ENCODE measurements around the gene C1QTNF6.
A peak's percentile ranks its signal among the peaks of the same experiment; 100 is the strongest.
"Not testable (repeated sequence)": the region's sequence is repeated elsewhere in the genome, so short reads cannot be mapped to it uniquely, and the experiment has no call there.

Gene C1QTNF6

DNA sequence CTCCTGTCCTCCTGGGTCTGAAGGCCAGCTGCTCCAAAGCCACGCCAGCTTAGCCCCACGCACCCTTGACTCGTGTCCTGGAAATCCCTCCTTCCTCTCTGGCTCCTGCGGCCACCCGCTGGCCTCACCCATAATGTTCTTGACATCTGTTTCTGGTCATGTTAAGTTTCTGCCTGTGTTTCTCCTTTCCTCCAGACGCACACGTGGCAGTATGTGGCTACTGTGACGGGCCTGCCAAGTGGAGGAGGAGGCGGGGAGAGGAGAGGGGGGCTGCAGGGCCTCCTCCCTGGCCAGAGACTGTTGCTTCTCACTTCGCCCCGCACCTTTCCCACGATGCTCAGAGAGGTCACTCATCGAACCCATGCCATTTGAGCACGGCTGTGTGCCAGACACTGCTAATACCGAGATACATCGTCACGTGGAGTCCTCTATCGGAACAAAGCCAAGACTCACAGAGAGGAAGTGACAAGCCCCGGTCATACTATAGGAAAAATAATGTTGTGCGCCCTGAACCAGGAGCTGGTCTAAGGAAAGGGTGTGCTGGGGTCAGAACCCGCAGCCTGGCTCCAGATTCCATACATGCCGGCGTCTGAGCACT is 11.5 kb downstream of the C1QTNF6 start:
- no peak for DNase-seq (ENCODE audit: low read depth in 2 of 2)

DNA sequence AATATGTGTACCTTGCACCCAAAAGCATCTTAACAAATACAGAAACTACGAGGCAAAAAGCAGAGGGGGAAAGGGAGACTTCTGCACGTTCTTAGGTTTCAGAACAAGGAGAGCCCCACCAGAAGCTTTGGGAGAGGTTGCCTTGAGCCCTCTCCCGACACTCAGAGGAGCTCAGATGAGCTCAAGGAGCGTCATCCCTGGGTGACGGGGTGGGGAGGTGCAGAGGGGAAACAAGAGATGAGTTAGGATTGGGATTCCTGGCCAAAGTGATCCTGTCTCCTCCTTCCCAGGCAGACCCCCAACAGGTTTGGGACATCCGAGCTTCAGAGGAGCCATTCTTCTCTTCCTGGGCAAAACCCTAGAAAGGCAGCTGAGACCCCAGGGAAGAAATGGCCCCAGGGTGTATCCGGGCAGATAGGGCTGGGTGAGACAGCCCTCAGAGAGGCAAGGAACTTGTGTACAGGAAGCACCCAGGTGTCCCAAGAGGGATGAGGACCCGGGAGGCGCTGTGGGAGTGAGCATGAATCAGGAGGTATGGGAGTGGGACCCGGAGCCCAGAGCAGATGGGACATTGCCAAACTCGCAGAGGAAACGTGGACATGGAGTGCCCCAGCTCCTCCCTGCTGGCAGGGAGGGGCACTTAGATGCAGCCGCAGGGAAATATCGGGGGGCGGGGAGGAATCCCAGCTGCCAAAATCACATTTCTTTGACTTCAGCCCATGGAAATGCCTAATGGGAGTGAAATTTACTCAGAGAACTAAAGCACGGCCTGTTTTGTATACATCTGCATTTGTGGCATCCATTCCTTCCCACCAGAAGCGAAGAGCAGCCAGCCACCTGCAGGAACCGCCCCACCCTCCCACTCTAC is 12.4 kb downstream of the C1QTNF6 start:
- no peak for DNase-seq (ENCODE audit: low read depth in 2 of 2)

- DNase-seq (ENCODE audit: low read depth in 2 of 2), result no peak
These were observed 13.1 kb downstream of the C1QTNF6 start for GRCh38 chr22:37174964-37175363.

GRCh38 chr22:37173709-37174108 is 14.3 kb downstream of the C1QTNF6 start:
- DNase-seq (ENCODE audit: low read depth in 2 of 2), result no peak

GRCh38 chr22:37172266-37173245 is 15.5 kb downstream of the C1QTNF6 start:
- no peak for DNase-seq (ENCODE audit: low read depth in 2 of 2)

DNA sequence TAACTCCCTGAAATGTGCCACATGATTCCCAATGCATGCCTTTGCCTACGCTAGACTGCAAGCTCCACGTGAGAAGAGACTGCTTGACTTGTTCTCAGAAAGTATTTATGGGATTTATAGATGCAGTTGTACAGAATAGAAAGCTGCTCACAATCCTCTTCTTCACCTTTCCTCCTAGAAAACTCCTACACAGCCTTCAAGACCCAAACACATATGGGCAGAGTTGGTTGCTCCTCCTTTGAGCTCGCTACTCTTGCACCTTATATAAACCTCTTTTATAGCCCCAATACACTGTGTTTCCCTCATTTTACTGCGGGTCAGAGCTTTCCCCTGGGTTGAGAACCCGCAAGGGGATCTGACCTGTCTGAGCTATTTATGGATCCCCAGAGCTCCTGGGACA is 16.4 kb downstream of the C1QTNF6 start:
- no peak for DNase-seq (ENCODE audit: low read depth in 2 of 2)

DNA sequence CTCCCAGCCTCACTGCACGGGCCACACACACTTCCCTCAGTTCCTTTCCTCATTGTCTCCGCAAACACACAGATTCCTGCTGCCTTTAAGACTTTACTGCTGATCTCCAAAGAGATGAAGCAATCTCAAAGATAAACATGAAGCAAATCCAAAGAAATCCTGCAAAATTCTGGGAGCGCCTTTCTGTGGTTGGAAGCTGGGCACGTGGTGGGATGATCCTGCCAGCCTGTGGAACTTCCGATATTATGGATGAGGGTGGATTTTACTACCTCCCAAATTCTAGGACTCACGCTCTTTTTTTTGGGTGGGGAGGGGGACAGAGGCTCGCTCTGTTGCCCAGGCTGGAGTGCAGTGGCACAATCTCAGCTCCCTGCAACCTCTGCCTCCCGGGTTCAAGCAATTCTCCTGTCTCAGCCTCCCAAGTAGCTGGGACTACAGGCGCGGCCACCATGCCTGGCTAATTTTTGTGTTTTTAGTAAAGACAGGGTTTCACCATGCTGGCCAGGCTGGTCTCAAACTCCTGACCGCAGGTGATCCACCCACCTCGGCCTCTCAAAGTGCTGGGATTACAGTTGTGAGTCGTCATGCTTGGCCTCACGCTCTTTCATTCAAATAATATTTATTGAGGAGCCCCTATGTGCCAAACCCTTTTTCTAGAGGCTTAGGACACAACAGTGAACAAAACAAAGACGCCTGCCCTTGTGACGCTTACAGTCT is 17.2 kb downstream of the C1QTNF6 start:
- not testable (repeated sequence) for DNase-seq (ENCODE audit: low read depth in 2 of 2)

DNA sequence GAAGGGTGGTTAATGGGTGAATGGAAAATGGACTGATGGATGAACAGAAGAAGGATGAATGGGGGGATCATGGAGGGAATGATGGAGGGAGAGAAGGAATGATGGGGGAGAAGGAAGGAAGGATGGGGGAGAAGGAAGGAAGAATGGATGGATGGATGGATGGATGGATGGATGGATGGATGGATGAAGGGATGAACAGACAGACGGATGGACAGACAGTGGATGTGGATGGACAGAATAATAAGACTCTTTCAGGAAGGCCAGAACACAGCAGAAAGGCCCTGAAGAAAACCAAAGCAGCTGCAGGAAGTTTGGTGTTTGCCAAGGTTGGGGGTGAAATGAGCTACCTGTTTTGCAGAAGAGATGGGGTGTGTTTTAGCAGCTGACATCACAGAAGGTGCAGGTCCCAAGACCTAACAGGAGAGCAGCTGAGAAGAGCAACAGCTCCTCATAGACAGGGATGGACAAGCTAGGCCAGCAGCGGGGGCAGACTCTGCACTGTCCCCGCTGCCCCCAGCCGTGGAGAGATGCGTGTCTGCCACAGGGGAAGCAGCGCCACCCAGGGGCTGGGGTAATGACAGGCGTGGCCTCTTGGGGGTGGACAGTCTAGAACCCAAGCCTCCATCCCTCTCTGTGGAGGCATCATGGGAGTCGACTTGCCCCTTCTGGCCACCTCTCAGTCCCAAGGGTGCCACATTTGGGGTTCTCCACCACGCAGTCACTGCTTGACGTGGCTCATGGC is 17.9 kb downstream of the C1QTNF6 start:
- DNase-seq (ENCODE audit: low read depth in 2 of 2), result no peak

DNA sequence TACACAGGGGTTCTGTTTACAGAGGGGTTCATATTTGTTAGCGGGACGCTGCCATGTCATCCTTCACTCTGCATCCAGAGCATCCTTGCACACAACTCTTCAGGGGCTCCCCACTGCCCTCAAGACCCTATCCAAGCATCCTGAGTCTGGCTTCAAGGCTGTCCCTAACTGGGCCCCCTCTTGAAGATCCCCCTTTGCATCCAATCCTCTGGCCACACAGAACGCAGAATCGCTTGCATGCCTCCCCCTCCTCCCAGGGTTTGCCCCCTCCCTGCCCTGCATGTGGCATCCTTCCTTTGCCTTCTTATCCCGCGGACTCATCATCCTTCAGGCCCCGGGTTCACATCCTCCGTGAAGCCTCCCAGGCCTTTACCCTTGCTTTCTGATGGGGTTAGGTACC is 18.6 kb downstream of the C1QTNF6 start:
- no peak for DNase-seq (ENCODE audit: low read depth in 2 of 2)

DNA sequence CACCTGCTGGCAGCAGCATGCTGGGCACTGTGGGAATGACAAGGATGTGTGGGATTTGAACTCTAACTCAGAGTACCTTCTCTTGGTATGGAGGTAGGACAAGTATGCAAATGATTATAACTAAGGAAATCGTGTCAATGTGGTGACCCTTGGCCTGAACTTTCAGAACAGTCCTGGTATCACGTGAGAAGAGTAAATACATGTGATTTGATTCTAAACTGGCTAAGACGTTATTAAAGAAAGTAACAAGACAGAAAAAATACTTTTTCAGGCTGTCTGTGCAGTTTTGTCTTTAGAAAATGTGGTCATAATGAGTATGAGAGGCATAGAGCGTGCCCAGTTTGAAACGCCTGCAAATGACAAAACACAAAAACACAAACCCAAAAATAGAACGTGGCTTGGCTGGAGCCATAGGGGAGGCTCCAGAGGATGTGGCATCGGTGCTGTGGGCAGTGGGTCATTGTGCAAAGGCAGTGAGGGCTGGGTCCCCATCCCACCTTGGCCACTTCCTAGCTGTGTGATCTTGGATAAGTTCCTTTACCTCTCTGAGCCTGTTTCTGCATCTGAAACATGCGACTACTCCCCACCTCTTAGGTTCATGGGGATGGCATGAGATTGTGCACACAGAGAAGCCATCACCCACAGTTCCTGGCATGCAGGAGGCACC is 19.9 kb downstream of the C1QTNF6 start:
- no peak for DNase-seq (ENCODE audit: low read depth in 2 of 2)

- DNase-seq (ENCODE audit: low read depth in 2 of 2), result no peak
These were observed 20.7 kb downstream of the C1QTNF6 start for GRCh38 chr22:37167176-37167980.

- peak; percentile 67 to 68 for DNase-seq (ENCODE audit: low read depth in 2 of 2)
These were observed 21.4 kb downstream of the C1QTNF6 start for GRCh38 chr22:37166675-37167066.

GRCh38 chr22:37165940-37166674 is 21.9 kb downstream of the C1QTNF6 start:
- DNase-seq (ENCODE audit: low read depth in 2 of 2), result no peak

- no peak for DNase-seq (ENCODE audit: low read depth in 2 of 2)
These were observed 23.0 kb downstream of the C1QTNF6 start for GRCh38 chr22:37165066-37165465.

- no peak for DNase-seq (ENCODE audit: low read depth in 2 of 2)
These were observed 23.6 kb downstream of the C1QTNF6 start for GRCh38 chr22:37164505-37164887.

DNA sequence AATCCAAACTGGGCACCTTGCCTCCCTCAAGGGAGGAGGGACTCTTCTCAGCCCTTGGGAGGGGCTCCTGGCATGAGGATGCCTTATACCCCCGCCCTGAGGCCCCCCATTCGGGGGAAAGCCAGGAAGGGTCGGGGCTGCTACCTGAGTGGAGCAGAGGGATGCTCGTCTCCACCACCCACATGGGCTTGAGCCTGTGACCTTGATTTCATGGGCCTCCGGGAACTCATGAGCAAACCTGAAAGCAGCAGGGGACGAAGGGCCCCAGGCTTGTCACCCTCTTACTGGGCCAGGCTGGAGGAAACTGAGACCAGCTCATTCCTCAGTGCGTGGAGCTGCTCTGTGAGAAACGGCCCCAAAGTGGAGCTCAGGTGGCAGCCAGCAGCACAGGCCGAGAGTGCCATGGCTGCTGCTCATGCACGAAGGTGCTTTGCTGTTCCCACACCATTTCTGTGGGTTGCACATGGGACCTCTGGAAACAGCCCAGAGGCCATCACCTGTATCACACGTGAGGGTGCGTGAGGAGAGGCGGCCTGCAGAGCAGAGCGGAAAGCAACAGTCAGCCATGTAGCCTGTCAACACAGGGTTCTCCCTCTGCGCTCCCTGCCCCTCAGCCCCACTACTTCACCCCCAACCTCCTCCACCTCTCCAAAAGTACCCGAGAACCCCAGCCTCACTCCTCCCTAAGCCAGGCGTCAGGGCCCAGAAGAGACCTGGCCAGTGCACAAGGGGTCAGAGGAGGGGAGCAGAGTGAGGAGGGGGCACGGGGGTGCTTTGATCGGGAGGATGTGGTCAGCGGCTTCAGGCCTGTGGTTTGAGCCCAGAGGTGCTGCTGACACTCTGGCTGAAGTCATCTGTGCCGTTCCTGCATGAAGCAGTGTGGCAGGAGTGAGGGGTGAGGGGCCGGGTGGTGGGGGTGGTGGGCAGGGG is 24.2 kb downstream of the C1QTNF6 start:
- peak in 1 of 2 donors; percentile 31 for DNase-seq (ENCODE audit: low read depth in 2 of 2)

GRCh38 chr22:37163096-37163489 is 25.0 kb downstream of the C1QTNF6 start:
- DNase-seq (ENCODE audit: low read depth in 2 of 2), result no peak

Measured in activated CD8-positive, alpha-beta memory T cell treated with anti-CD3 and anti-CD28 coated beads for 4 hours (primary cell).